GM10266 (cell line): Measurements from ENCODE around the gene BMPR1A.

ENCODE experiments used
- DNase-seq: peaks from one replicate; pipeline ENCODE4 v3.0.0; 2012; ENCODE audit errors: extremely low spot score
- TF ChIP-seq, protein P1 (sequence below): IDR thresholded peaks from 2 replicates; pipeline ENCODE4 v1.5.1; 2012; ENCODE audit warnings: mild to moderate bottlenecking, low read depth; ENCODE audit not compliant: control insufficient read depth, insufficient read depth; ENCODE audit errors: missing control alignments

The BMPR1A gene

DNA sequence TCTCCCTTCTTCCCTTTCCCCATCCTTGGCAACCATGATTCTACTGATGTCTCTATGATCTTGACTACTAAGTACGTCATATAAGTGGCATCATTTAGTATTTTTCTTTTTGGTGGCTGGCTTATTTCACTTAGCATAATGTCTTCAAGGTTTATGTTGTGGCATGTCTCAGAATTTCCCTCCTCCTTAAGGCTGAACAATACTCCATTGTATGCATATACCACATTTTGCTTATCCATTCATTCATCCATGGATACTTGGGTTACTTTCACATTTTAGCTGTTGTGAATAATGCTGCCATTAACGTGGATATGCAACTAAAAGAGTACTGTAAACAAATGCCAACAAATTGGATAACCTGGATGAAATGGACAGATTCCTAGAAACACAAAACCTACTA lies 60.8 kb downstream of the BMPR1A start:
- TF ChIP-seq, protein P1, sequence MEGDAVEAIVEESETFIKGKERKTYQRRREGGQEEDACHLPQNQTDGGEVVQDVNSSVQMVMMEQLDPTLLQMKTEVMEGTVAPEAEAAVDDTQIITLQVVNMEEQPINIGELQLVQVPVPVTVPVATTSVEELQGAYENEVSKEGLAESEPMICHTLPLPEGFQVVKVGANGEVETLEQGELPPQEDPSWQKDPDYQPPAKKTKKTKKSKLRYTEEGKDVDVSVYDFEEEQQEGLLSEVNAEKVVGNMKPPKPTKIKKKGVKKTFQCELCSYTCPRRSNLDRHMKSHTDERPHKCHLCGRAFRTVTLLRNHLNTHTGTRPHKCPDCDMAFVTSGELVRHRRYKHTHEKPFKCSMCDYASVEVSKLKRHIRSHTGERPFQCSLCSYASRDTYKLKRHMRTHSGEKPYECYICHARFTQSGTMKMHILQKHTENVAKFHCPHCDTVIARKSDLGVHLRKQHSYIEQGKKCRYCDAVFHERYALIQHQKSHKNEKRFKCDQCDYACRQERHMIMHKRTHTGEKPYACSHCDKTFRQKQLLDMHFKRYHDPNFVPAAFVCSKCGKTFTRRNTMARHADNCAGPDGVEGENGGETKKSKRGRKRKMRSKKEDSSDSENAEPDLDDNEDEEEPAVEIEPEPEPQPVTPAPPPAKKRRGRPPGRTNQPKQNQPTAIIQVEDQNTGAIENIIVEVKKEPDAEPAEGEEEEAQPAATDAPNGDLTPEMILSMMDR: no peak
- DNase-seq: no peak

DNA sequence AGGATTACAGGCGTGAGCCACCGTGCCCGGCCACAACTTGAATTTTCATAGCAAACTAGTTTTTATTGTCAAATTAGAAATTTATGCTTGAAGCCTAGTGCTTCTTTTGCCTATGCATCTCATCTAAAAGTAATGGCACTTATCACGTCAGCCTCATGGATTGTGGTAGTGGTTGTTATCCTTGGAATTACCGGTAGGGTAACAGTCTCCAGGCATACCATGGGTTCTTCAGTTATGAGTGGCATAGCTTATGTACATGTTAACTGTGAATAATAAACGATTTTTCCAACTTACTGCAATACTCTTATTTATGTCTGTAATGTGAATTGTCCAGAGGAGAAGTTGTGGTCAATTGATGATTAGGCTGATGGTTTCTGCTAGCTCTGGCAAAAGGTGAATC lies 63.1 kb downstream of the BMPR1A start:
- TF ChIP-seq, protein P1: no peak
- DNase-seq: no peak

DNA sequence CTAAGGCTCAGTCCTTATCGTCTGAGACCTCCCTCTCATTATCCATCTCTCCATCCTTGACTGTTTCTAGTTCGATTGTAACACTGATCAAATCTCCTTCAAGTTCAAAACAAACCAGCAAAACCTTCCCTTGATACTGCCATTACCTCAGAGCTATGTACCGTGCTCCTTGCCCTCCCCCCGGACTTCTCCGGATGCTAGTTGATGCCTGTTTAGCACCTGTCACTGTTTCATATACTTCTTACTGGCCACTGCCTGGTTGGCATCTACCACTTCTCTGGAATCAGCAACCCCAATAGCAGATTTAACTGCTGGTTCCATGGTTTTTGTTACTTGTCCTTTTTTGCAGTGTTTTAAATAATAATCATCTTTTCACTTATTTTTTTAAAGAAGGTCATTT lies 64.1 kb downstream of the BMPR1A start:
- DNase-seq: no peak
- TF ChIP-seq, protein P1: no peak

DNA sequence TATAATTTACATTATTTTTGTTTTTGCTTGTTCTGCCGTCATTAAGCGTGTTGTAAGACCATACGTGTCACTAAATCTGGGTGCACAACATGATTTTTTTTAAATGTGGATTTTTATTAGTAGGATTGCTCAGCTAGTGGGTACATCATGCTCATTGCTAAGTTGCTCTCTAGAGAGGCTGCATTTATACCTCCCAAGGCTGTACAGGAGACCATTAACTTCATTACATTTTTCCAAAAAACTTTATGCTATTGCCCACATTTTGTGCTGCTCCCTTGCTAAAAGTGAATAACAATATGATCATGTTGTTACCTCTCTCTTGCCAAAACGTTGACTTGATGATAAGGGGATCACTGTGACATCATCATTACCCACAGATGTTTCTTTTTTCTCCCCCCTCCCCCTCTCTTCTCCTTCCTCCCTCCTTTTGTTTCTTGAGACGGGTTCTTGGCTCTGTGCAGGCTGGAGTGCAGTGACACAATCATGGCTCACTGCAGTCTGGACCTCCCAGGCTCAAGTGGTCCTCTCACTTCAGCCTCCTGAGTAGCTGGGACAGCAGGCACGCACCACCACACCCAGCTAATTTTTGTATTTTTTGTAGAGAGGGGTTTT lies 65.1 kb downstream of the BMPR1A start:
- TF ChIP-seq, protein P1: no peak
- DNase-seq: no peak

DNA sequence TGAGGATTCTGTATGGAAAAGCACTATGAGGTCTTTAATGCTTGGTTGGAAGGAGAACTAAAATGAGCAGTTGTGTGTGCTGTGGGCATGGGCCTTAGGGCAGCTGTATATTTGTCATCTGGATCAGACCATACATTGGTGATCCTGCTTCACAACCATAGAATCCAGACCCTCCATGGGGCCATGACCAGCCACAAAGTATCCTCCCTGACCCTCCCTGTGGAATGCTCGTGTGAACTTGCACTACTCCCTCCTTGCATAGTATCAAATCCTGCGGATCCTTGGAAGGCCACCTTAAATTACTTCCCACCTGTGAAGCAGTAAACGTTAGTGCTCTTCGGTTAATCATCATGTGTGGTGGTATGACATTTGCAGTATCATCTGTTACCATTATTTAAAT lies 67.1 kb downstream of the BMPR1A start:
- no peak for DNase-seq
- TF ChIP-seq, protein P1: no peak

DNA sequence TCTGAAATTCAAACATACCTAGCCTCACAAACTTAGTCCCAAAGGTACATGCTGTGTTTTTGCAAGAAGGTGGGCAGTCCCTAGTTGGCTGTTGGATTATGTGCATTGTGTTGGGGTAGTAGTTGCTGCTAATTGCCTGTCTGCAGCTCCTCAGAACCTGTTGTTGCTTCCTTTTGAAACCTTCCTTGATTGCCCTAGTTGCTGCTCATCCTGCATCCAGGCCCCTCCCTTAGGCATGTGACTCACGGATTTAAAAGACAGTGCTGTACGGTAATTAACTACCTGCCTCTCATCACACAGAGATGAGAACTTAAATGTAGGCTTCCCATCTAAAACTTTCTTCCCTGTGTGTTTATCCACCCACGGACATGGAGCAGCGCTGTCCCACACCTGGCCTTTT lies 67.7 kb downstream of the BMPR1A start:
- TF ChIP-seq, protein P1: no peak
- DNase-seq: no peak

DNA sequence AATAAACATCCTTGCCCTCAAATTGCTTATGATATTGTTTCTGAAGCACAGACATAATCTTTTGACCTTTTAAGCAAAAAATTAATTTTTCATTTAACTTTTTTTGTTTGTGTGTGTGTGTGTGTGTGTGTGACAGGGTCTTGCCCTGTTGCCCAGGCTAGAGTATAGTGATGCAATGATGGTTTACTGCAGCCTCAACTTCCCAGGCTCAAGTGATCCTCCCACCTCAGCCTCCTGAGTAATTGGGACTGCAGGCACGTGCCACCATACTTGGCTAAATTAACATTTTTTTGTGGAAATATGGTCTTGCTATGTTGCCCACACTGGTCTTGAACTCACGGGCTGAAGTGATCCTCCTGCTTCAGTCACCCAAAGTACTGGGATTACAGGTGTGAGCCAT lies 68.9 kb downstream of the BMPR1A start:
- TF ChIP-seq, protein P1: no peak
- DNase-seq: no peak
